ENCODE measurements around the gene C2CD2.

DNA sequence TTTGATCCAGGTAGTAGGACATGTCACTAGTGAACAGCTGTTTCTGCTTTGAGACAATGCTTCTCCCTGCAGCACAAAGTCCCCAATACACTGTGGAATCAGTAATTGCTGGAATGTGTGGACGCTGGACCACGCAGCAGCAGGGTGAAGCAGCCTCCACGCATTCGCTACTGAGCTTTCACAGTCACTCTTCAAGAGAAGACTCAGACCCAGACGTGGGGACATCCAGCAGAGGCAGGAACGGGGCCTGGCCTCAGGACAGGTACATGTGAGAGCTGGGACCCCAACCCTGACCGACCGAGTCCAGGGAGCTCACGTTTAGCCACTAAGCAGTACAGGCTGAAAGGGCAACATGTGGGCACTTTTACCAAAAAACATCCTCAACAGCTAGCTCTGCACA lies 40.6 kb downstream of the C2CD2 start:
- TF ChIP-seq, protein P1, sequence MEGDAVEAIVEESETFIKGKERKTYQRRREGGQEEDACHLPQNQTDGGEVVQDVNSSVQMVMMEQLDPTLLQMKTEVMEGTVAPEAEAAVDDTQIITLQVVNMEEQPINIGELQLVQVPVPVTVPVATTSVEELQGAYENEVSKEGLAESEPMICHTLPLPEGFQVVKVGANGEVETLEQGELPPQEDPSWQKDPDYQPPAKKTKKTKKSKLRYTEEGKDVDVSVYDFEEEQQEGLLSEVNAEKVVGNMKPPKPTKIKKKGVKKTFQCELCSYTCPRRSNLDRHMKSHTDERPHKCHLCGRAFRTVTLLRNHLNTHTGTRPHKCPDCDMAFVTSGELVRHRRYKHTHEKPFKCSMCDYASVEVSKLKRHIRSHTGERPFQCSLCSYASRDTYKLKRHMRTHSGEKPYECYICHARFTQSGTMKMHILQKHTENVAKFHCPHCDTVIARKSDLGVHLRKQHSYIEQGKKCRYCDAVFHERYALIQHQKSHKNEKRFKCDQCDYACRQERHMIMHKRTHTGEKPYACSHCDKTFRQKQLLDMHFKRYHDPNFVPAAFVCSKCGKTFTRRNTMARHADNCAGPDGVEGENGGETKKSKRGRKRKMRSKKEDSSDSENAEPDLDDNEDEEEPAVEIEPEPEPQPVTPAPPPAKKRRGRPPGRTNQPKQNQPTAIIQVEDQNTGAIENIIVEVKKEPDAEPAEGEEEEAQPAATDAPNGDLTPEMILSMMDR (conservative IDR thresholded peaks at IDR 0.05; ENCODE audit: low read depth, low read length): no peak
- TF ChIP-seq EZH2phosphoT487 (IDR thresholded peaks at IDR 0.05; ENCODE audit: borderline replicate concordance, low read length): no peak

Data from PC-3 (cell line).